GM19328 (cell line): ENCODE results near the gene UHRF1.
"Not testable (repeated sequence)": the region's sequence is repeated elsewhere in the genome, so short reads cannot be mapped to it uniquely, and the experiment has no call there.

Experiments
- ATAC-seq: cut with Tn5 transposase; IDR thresholded peaks from one replicate; pipeline ENCODE4 v1.9.1; 2021; ENCODE audit warnings: mild to moderate bottlenecking, moderate library complexity; ENCODE audit not compliant: unreplicated experiment

UHRF1 gene

DNA sequence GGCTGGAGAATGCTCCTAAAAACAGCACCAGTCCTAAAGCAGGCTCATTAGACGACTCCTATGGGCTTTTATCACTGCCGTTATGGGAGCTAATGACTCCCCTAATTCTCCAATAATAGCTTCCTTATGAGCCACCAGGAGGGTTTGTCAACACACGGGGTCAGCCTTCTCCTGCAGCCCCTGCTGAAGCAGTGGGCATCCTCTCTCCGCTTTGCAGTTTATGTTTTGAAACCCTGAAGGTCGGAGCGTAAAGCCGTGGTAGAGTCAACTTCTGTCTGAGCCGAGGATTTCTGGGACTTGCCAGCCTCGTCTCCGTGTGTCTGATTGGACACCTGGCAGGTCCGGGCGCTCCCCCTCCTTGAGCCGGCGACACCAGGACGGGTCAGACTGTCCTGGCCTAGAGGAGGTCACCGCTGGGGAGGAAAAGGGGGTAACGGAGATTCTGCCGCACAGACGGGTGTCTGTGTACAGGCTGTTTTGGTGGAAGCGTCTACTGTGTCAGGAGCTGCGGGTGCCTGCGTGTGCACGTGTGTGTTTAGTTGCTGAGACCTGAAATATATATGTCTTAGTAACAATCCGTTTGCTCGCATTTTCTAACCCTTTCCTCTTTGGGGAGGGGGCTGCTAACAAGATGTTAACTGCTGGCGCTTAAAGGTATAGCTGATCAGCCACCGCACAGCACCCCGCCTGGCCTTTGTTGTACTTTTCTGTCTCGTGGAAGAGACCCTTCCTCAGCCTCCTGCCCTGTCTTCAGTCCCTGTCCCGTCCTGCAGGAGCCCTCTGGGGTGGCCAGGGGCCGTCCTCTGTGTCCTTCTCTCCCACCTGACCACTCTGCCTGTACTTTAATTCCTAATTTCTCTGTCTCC is 61.5 kb downstream of the UHRF1 start:
- no peak for ATAC-seq

DNA sequence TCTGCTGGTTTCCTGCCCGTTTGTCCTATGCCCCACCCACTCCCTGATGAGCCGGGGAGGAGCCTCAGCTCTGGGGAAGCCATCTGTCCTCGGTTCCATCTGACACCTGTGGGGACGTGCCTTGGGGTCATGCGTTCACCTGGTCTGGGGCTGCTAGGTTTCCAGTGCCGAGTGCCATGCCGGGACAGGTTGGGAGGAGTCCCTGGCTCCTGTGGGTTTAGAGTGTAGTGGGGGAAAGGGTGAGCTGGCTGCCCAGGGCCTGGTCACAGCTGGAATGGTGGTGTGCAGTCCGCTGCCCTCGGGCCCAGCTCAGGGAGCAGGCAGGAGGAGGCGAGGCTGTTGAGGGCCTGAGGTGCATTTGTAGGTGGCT is 62.1 kb downstream of the UHRF1 start:
- no peak for ATAC-seq

DNA sequence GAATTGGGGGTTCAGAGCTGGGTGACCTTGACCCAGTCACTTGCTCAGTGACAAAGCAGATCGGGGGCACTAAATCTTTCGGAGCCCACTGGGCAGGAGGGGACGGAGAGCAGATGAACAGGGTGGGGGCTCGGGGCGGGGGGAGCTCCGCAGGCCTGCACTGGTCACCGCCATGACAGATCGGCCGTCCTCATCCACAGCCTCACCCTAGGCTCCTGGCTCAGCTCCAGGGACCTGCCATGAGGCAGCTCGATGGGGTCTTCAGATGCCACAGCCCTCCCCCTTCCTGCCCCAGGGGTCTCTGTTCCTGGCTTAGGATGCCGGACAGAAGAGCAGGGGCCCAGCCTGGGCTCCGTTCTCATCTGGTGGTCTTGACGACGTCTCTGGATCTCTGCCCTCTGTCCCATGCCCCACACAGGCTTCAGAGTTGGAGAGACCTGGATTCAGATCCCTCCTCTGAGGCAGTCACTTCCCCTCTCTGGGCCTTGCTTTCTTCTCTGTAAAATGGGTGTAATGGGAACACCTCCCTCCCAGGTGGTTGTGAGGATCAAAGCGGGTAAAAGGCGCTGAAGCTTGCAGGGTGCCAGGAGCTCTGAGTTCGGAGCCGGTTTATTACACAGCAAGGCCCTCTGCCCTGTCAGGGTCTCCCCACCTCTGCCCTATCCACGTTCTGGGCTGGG is 62.7 kb downstream of the UHRF1 start:
- ATAC-seq, result no peak

DNA sequence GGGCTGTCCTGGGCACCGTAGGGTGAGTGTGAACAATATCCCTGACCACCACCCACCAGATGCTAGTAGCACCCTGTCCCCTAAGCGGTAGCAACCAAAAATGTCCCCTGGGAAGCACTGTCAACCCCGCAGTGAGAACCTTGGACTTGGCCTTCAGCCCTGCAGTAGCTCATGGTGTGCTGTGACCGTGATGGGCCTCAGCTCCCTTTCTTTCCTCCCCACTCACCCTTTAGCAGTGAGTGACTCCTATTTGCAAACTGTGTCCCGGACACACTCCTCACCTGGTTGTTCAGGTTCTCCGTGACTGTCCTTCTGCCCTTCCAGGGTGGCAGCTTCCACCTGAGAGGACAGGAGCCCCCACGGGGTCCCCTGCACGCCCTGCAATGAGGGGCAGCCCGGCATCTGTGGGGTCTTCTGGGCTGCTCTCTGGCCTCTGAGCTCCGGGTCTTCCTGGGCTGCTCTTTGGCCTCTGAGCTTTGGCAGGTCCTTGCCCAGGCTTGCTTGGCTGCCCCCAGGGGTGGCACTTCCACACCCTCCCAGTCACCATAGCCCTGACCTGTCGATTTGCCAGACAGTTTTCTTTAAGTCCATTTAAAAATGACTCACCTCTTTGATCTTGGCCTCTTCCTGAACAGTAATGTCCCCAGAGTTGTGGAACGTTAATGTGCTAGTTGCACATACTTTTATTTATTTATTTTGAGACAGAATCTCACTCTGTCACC is 63.4 kb downstream of the UHRF1 start:
- no peak for ATAC-seq

DNA sequence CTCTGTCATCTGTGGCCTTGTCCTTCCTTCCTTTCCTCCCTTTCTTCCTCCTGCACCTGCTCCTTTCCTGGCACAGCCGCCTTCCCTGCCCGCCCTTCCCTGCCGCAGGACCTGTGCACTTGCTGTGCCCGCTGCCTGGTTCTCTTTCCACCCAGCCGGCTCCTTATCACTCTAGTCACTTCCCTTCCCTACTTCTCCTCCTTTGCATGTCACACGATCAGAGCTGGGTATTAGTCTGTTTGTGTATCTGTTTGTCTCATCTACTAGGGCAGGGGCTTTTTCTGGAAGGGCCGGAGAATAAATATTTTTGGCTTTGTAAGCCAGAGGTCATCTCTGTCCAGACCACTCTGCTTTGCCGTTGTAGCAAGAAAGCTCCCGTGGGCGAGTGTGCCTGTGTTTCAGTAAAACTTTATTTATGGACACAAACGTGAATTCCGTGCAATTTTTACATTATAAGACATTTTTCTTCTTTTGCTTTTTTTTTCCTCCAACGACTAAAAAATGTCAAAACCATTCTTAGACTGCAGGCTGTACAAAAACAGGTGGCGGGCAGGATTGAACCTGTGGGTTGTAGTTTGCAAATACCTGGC is 65.7 kb downstream of the UHRF1 start:
- ATAC-seq, result no peak

DNA sequence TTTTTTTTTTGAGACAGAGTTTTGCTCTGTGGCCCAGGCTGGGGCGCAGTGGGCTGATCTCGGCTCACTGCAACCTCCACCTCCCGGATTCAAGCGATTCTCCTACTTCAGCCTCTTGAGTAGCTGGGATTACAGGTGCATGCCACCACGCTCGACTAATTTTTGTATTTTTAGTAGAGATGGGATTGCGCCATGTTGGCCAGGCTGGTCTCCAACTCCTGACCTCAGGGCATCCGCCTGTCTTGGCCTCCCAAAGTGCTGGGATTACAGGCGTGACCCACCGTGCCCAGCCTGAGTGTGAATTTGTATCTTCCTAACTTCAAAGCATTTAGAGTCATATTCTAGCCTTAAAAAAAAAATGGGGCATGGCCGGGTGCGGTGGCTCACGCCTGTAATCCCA is 66.3 kb downstream of the UHRF1 start:
- not testable (repeated sequence) for ATAC-seq

DNA sequence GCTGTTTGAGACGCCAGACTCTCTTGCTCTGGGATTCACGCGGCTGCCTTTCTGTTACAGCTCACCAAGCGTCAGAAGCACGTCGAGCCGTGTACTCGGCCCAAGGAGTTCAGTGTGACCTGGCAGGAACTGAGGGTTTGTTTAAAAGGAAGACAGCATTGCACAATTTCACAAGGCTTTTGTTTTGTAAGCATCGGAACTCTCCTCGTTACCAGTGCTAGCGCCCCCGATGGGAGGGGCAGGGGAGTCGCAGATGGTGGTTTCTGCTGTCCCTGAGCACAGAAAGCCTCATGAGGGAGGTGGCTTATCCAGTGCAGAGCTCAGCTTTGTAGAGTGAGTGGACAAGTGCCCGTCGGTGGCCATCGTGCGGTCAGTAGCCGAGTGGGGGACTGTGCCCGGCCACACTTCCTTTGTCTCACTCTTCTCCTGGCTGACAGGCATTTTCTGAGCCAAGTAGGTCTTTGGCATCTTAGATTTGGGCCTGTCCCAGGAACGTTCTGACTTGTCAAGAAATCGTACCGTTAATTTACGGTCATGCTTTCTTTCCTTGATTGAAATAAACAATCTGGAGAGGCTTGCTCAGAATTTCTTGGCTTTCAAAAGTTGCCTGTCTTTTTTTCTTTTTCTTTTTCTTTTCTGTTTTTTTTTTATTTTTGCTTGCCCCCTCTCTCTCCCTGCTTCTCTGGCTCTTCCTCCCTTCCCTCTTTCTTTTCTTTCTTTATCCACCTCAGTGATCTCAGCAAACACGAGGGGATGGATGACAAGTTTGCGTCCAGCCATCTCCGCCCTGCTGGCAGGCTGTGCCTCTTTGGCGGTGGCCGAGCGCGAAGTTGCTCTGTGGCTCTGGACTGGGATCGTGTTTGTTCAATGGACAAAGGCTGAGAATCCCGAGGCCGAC is 67.3 kb downstream of the UHRF1 start:
- ATAC-seq, result no peak

DNA sequence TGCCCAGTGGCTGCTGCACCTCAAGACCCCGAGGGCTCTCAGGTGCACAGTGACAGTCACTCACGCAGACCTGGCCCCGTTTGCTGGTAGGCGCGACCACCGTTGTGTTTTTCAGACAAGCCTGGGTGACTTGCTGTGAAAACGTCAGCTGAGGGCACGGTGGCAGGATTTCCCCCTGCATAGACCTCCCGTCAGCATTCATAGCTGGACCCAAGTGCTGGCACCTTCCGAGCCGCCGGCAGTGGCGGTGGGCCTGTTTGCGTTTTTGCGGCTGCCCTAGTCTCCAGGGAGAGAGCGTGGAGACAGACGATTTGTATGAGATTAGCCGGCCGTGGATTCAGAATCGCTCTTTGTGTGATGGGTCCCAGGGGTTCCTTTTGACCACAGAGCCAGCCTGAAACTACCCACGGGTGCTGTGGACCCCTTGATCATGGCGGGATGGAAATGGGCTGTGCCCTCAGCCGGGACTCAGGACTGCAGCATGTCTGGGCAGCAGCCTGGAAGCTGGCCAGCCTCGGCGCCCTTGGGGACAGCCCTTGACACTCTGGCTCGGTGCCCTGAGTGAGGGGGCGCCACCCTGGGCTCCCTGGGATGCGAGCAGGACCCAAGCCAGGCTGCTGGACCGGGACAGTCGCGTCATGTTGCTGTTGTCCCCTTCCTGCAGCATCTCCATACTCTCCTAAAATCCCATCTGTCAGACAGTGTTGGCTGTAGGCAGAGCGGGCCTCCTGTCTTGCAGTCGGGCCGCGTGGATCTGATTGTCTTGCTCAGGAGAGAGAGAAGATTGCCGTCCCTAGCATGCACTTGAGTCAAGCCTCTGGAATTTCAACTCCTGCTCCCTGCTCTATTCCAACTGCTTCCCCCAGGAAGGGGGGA is 68.2 kb downstream of the UHRF1 start:
- ATAC-seq, result no peak

DNA sequence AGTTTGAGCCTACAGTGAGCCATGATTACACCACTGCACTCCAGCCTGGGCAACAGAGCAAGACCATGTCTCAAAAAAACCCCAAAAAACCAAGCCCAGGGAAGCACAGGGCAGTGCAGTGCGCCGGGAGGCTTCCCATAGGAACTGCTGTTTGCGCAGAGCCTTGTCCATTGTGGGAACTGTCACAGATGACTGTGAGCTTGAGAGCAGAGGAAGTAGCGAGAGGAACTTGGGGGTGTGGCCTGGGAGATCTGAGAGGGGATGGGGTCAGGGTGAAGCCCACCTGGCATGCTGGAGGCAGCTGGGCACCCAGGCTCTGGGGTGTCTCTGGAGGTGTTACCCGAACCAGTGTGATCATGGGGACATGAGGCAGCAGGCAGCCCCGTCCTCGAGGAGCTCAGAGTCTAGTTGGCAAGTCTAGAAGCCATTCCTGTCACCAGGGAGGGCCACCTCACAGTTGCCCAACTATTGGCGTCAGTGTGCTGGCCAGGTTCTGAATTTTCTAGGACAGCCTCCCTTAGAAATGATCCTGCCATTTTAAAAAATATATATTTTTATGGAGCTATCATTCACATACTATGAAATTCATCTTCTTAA is 70.0 kb downstream of the UHRF1 start:
- ATAC-seq, result no peak

DNA sequence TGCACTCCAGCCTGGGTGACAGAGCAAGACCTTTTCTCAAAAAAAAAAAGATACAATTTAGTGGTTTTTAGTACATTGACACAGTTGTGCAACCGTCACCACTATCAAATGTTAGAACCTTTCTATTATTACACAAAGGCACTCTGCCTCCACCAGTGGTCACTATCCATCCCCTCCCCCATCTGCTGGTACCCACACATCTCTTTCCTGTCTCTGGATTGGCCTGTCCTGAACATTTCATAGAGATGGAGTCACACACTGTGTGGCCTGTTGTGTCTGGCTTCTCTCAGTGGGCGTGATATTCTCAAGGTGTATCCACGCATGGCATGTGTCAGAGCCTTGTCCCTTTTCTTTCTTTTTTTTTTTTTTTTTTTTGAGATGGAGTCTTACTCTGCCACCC is 70.8 kb downstream of the UHRF1 start:
- no peak for ATAC-seq

DNA sequence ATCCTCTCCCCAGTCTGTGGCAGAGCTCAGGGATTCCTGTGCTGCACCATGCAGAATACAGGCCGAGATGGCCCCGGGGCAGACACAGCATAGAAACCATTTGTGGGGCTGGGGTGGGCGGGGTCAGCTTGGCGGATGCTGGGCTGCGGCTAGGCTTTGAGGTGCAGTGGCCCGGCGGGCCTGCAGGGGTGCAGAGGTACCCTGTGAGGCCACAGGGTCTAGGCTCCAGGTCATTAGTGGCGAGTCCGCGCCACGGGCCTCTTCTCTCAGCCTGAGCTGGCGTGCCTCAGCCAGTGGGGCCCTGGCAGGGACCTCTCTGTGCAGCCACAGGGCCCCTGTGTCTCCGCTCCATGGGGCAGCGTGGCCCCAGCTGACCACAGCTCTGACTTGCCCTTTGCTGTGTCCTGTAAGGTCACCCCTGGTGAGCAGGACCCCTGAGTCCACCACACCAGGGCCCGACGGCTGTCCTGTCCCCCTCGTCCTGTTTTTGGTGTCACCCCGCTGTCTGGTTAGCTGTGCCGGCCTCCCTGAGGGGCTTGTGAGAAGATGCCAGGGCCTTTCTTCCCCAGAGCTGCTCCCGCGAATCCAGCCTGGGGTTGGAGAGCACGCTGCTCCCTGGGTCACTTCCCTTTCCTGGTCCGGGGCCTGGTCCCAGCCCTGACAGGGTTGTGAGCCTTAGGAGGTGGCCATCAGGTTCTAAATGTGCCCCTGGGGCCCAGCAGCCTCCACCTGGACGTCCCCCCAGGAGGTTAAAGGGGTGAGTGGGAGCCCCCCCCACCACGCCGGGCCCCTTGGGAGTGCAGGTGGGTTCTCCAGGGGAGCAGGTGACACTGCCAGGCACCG is 71.8 kb downstream of the UHRF1 start:
- ATAC-seq, result no peak

DNA sequence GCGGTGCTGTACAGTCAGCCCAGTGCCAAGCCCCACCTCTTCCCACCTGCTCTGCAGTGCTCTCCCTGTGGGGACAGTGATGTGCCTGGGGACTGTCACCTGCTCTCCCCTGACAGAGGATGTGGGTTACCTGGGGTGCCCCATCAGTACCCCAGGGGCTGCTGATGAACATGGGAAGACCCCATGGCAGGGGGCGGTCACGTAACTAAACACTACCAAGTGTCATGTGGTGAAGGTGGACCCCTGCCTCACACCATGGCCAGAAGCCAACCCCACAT is 72.3 kb downstream of the UHRF1 start:
- no peak for ATAC-seq

DNA sequence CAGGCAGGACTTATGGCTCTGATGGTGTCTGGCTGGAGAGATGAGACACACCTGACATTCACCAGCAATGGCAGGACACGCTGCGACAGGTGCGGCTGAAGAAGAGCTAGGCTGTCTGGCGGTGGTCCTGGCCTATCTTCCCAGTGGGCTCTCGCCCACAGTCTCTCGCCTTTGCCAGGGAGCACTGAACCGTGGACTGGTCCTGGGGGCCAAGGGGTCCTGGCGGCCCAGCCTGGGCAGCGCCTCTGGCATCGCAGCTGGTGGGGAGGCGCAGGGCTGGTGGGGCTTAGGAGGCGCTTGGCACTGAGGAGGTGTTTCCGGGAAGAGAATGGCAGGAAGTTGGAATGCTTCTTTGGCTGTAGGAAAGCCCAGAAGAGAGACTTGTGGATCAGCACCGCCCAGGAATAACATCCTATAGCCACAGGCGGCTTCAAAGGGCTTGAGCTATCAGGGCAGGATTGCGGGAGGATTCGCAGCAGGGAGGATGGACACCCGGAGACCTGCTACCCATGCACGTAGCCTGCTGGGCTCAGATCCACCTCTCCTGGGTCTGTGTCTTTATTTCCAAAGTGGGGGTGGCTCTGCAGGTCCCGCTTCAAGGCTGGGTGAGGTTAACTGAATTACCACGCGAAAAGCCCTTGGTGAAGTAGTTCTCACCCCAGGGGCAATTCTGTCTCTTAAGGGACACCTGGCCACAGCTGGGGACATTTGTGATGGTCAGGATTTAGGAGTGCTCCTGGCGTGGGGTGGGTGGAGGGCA is 74.2 kb downstream of the UHRF1 start:
- ATAC-seq, result no peak

DNA sequence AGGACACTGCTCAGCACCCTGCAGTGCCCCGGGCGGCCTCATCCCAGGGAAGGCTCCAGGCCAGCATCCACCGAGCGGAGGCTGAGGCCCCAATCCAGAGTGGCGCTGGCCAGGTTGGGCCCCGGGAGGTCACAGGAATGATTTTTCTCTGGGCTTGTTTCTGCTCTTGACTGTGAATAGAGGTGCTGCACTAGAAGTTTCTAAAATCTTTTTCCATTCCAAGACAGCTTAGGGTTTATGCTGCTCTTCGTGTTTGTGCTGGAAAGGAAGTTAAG is 74.7 kb downstream of the UHRF1 start:
- no peak for ATAC-seq

DNA sequence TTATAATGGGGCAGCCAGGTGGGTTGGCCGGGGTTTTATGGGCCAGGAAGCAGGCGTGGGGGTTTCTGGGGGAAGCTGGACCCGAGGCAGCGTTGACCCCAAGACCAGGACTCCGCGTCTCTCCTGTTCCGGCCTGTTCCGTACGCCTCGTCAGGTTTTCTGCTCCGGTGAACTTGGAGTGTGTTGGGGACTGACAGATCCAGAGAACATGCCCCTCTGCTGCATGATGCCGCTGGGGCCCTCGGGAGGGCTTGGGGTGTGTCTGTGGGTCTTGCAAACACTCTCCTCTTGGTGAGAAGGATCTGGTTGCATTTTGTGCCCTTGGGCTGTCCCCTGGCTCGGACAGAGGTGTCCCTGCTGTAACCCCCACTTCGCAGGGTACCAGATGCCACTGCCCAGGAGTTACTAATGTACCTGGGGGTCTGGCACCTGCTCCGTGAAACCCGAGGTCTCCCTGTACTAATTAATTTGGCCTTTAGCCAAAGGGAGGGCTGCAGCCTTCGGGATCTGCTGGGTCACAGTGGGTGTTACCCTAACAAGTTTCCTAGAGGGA is 75.2 kb downstream of the UHRF1 start:
- ATAC-seq, result no peak

DNA sequence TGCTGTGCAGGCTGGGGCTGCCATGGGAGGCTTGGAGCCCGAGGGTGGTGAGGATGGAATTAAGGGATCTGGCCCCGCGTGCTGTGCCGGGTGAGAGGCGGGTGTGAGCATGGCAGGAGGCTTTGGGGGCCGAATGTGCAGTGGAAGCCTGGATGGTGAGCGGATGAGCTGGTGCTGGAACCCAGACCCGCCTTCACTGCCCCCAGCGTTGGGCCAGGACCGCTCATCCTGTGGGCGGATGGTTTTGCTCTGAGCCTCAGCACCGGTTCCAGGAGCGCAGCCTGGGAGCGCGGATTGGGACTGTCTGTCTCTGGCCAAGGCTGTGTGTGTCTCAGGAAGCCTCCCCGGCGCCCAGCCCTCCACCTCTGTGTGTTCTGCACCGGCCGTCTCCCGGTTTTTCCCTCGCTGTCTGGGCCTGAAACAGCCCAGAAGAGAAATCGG is 76.3 kb downstream of the UHRF1 start:
- ATAC-seq, result no peak

DNA sequence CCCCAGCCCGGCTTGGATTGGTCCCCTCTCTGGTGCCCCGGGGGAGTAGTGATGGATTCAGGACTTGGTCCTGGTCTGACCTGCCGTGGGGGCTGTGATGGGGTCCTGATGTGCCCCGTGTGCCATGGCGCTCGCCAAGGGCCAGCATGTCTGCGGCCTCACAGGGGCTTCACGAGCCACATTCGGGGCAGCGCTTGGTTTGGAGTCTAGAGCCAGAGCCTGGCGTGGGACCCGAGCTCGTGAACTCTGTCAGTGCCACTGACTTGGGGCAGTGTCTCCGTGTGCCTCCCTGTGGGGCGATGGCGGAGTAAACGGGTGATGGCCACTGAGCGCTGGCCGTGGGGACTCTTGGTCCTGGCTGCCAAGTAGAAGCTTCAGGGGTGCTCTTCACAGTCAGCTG is 76.8 kb downstream of the UHRF1 start:
- ATAC-seq, result no peak

DNA sequence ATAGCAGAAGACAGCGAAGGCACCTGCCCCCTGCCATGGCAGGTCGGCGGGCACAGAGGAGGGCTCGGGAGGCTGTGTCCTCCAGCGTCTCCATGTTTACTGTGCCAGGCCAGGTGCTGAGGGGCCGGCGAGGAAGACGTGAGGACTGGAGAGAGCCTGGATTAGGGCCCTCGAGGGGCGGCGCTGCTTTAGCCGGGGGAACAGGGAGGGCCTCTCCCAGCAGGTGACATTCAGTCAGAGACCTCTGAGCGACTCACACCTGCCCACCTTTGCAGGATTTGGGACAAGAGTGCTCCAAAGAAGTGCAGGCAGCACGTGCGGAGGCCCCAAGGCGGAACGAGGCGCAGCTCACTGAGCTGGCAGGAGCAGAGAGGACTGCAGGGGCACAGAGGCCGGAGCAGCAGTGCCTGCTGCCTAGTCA is 77.2 kb downstream of the UHRF1 start:
- no peak for ATAC-seq
